HEK293 (cell line): ENCODE measurements around the gene CACYBP.

Experiments used
- KLF10 ChIP-seq: fragments of 450-650 bp; IDR thresholded peaks from 2 replicates; pipeline ENCODE4 v1.5.1; 2018; ENCODE audit warnings: missing biosample characterization, mild to moderate bottlenecking, missing genetic modification characterization
- KLF8 ChIP-seq: fragments of 450-650 bp; formaldehyde crosslinking; IDR thresholded peaks from 2 replicates; pipeline ENCODE4 v1.5.1; 2016; ENCODE audit warnings: missing biosample characterization, missing genetic modification characterization
- OVOL3 ChIP-seq: fragments of 450-650 bp; formaldehyde crosslinking; IDR thresholded peaks from 2 replicates; pipeline ENCODE4 v1.5.1; 2016; ENCODE audit warnings: missing biosample characterization, missing genetic modification characterization
- SP3 ChIP-seq: fragments of 450-650 bp; formaldehyde crosslinking; IDR thresholded peaks from 2 replicates; pipeline ENCODE4 v1.5.1; 2016; ENCODE audit warnings: missing biosample characterization, missing genetic modification characterization
- TCF7L2 ChIP-seq: IDR thresholded peaks from 2 replicates; pipeline ENCODE4 v1.6.1; 2011; ENCODE audit warnings: low read depth, mild to moderate bottlenecking, inconsistent platforms, low read length, moderate library complexity, borderline replicate concordance
- TRIM28 ChIP-seq: IDR thresholded peaks from 2 replicates; pipeline ENCODE4 v1.6.1; 2011; ENCODE audit warnings: low read length, control low read depth, borderline replicate concordance
- WT1 ChIP-seq: fragments of 450-650 bp; formaldehyde crosslinking; IDR thresholded peaks from 2 replicates; pipeline ENCODE4 v1.5.1; 2016; ENCODE audit warnings: missing biosample characterization, missing genetic modification characterization
- YY1 ChIP-seq: fragments of 450-650 bp; formaldehyde crosslinking; IDR thresholded peaks from 2 replicates; pipeline ENCODE4 v1.5.1; 2018; ENCODE audit warnings: missing biosample characterization, missing genetic modification characterization
- ZBTB48 ChIP-seq: fragments of 450-650 bp; formaldehyde crosslinking; IDR thresholded peaks from 2 replicates; pipeline ENCODE4 v1.5.1; 2016; ENCODE audit warnings: missing biosample characterization, missing genetic modification characterization
- ZFHX2 ChIP-seq: fragments of 450-650 bp; formaldehyde crosslinking; conservative IDR thresholded peaks from 2 replicates; pipeline ENCODE4 v1.5.1; 2016; ENCODE audit warnings: missing biosample characterization, missing genetic modification characterization
- ZIC2 ChIP-seq: fragments of 450-650 bp; formaldehyde crosslinking; IDR thresholded peaks from 2 replicates; pipeline ENCODE4 v1.5.1; 2016; ENCODE audit warnings: missing biosample characterization, missing genetic modification characterization
- ZNF211 ChIP-seq: fragments of 450-650 bp; formaldehyde crosslinking; IDR thresholded peaks from 2 replicates; pipeline ENCODE4 v1.5.1; 2016; ENCODE audit warnings: low read depth, missing biosample characterization, missing genetic modification characterization
- ZNF221 ChIP-seq: fragments of 450-650 bp; formaldehyde crosslinking; IDR thresholded peaks from 2 replicates; pipeline ENCODE4 v1.5.1; 2017; ENCODE audit warnings: missing biosample characterization, missing genetic modification characterization, borderline replicate concordance
- ZNF37A ChIP-seq: fragments of 450-650 bp; IDR thresholded peaks from 2 replicates; pipeline ENCODE4 v1.5.1; 2018; ENCODE audit warnings: missing biosample characterization, missing genetic modification characterization
- ZNF391 ChIP-seq: fragments of 450-650 bp; formaldehyde crosslinking; IDR thresholded peaks from 2 replicates; pipeline ENCODE4 v1.5.1; 2016; ENCODE audit warnings: low read depth, missing biosample characterization, missing genetic modification characterization, borderline replicate concordance
- ZNF394 ChIP-seq: fragments of 450-650 bp; formaldehyde crosslinking; IDR thresholded peaks from 2 replicates; pipeline ENCODE4 v1.5.1; 2016; ENCODE audit warnings: missing biosample characterization, missing genetic modification characterization, mild to moderate bottlenecking, moderate library complexity, borderline replicate concordance
- ZNF521 ChIP-seq: fragments of 450-650 bp; formaldehyde crosslinking; IDR thresholded peaks from 2 replicates; pipeline ENCODE4 v1.5.1; 2017; ENCODE audit warnings: missing biosample characterization, mild to moderate bottlenecking, missing genetic modification characterization
- ZNF621 ChIP-seq: fragments of 450-650 bp; formaldehyde crosslinking; IDR thresholded peaks from 2 replicates; pipeline ENCODE4 v1.5.1; 2017; ENCODE audit warnings: missing biosample characterization, missing genetic modification characterization
- ZNF776 ChIP-seq: fragments of 450-650 bp; formaldehyde crosslinking; IDR thresholded peaks from 2 replicates; pipeline ENCODE4 v1.5.0; 2017; ENCODE audit warnings: missing biosample characterization, missing genetic modification characterization, borderline replicate concordance
- ZNF830 ChIP-seq: fragments of 450-650 bp; IDR thresholded peaks from 2 replicates; pipeline ENCODE4 v1.5.0; 2018; ENCODE audit warnings: missing biosample characterization, missing genetic modification characterization, low read depth, mild to moderate bottlenecking, moderate library complexity
- ZXDB ChIP-seq: fragments of 450-650 bp; formaldehyde crosslinking; IDR thresholded peaks from 2 replicates; pipeline ENCODE4 v1.5.1; 2016; ENCODE audit warnings: missing biosample characterization, missing genetic modification characterization
- TF ChIP-seq, protein P1 (sequence below): fragments of 450-650 bp; formaldehyde crosslinking; IDR thresholded peaks from 2 replicates; pipeline ENCODE4 v1.5.1; 2016; ENCODE audit warnings: missing biosample characterization, missing genetic modification characterization, borderline replicate concordance
- TF ChIP-seq, protein P2 (sequence below): IDR thresholded peaks from 2 replicates; pipeline ENCODE4 v1.6.1; 2011; ENCODE audit warnings: mild to moderate bottlenecking, low read depth, low read length, borderline replicate concordance
- TF ChIP-seq, protein P3 (sequence below): fragments of 450-650 bp; IDR thresholded peaks from 2 replicates; pipeline ENCODE4 v1.5.1; 2018; ENCODE audit warnings: missing biosample characterization, missing genetic modification characterization
- TF ChIP-seq, protein P4 (sequence below): fragments of 450-650 bp; formaldehyde crosslinking; IDR thresholded peaks from 2 replicates; pipeline ENCODE4 v1.5.1; 2016; ENCODE audit warnings: missing biosample characterization, missing genetic modification characterization
- TF ChIP-seq, protein P5 (sequence below): fragments of 450-650 bp; formaldehyde crosslinking; IDR thresholded peaks from 2 replicates; pipeline ENCODE4 v1.5.1; 2016; ENCODE audit warnings: missing biosample characterization, missing genetic modification characterization
- TF ChIP-seq, protein P6 (sequence below): fragments of 450-650 bp; formaldehyde crosslinking; IDR thresholded peaks from 2 replicates; pipeline ENCODE4 v1.5.1; 2016; ENCODE audit warnings: missing biosample characterization, missing genetic modification characterization

Gene CACYBP

DNA sequence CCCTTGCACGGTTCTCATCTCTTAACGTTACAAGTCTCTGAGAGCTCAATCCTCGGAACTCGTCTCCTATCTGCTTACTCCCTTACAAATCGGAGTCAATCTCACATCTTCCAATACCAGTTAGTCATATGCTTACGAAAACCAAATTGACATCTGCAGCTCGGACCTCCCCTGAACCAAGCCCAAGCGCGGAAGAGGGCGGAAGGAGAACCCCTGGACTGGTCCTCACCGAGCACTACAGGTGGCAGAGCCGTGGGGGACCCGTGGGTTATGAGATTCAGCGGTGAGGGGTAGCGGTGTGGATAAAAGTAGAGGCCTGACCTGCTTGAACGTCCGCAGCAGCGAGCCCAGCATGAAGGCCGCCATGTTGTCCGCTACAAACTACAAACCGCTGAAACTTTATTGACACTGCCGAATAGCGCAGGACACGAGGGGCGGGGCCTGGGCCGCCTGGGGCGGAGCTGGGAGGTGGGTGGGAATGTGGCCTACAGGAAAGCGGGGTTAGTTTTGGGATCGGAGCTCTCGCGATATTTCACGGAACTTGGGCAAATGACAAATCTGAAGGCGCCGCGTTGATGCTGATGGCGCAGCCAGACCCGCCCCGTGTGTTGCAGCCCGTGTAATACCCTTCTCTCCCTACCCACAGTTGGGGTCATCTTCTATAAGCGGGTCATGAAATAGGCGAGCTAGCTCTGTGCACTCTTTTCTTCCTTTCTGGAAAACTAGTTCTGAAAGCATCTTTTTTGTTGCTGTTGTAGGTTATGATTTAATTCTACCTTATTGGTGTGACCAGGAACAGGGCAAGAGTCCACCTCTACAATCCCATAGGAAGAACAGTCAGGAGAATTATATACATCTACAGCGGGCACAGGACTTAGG is 23.5 kb downstream of the CACYBP start, which contains the start of gene MRPS14 (continued):
- peak; percentile 95 for TF ChIP-seq SP3 (tag by site-specific recombination)
- TF ChIP-seq ZBTB48 (tag by site-specific recombination) = 0 out of 2 replicates have a peak, but pooled peaks have one; percentile 21
- TF ChIP-seq ZFHX2 (tag by site-specific recombination) = peak; percentile 45
- TF ChIP-seq ZNF211 = no peak
- TF ChIP-seq ZNF776 (tag by site-specific recombination) = no peak
- peak; percentile 92 for TF ChIP-seq ZXDB (tag by site-specific recombination)
- TF ChIP-seq TRIM28 = peak; percentile 86; the same call in 1 of the 2 replicates
- TF ChIP-seq ZNF521 (tag by site-specific recombination) = no peak
- TF ChIP-seq, protein P1, sequence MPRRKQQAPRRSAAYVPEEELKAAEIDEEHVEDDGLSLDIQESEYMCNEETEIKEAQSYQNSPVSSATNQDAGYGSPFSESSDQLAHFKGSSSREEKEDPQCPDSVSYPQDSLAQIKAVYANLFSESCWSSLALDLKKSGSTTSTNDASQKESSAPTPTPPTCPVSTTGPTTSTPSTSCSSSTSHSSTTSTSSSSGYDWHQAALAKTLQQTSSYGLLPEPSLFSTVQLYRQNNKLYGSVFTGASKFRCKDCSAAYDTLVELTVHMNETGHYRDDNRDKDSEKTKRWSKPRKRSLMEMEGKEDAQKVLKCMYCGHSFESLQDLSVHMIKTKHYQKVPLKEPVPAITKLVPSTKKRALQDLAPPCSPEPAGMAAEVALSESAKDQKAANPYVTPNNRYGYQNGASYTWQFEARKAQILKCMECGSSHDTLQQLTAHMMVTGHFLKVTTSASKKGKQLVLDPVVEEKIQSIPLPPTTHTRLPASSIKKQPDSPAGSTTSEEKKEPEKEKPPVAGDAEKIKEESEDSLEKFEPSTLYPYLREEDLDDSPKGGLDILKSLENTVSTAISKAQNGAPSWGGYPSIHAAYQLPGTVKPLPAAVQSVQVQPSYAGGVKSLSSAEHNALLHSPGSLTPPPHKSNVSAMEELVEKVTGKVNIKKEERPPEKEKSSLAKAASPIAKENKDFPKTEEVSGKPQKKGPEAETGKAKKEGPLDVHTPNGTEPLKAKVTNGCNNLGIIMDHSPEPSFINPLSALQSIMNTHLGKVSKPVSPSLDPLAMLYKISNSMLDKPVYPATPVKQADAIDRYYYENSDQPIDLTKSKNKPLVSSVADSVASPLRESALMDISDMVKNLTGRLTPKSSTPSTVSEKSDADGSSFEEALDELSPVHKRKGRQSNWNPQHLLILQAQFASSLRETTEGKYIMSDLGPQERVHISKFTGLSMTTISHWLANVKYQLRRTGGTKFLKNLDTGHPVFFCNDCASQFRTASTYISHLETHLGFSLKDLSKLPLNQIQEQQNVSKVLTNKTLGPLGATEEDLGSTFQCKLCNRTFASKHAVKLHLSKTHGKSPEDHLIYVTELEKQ (tag by site-specific recombination) = peak; percentile 54; the same call in 1 of the 2 replicates
- TF ChIP-seq, protein P2, sequence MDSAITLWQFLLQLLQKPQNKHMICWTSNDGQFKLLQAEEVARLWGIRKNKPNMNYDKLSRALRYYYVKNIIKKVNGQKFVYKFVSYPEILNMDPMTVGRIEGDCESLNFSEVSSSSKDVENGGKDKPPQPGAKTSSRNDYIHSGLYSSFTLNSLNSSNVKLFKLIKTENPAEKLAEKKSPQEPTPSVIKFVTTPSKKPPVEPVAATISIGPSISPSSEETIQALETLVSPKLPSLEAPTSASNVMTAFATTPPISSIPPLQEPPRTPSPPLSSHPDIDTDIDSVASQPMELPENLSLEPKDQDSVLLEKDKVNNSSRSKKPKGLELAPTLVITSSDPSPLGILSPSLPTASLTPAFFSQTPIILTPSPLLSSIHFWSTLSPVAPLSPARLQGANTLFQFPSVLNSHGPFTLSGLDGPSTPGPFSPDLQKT = no peak
- no peak for TF ChIP-seq ZNF221
- 0 out of 2 replicates have a peak, but pooled peaks have one; percentile 8 for TF ChIP-seq WT1 (tag by site-specific recombination)
- peak; percentile 100 for TF ChIP-seq OVOL3
- peak; percentile 65; the same call in 1 of the 2 replicates for TF ChIP-seq ZNF394
- TF ChIP-seq, protein P3, sequence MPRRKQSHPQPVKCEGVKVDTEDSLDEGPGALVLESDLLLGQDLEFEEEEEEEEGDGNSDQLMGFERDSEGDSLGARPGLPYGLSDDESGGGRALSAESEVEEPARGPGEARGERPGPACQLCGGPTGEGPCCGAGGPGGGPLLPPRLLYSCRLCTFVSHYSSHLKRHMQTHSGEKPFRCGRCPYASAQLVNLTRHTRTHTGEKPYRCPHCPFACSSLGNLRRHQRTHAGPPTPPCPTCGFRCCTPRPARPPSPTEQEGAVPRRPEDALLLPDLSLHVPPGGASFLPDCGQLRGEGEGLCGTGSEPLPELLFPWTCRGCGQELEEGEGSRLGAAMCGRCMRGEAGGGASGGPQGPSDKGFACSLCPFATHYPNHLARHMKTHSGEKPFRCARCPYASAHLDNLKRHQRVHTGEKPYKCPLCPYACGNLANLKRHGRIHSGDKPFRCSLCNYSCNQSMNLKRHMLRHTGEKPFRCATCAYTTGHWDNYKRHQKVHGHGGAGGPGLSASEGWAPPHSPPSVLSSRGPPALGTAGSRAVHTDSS = no peak; the same call in 1 of the 2 replicates
- TF ChIP-seq, protein P4, sequence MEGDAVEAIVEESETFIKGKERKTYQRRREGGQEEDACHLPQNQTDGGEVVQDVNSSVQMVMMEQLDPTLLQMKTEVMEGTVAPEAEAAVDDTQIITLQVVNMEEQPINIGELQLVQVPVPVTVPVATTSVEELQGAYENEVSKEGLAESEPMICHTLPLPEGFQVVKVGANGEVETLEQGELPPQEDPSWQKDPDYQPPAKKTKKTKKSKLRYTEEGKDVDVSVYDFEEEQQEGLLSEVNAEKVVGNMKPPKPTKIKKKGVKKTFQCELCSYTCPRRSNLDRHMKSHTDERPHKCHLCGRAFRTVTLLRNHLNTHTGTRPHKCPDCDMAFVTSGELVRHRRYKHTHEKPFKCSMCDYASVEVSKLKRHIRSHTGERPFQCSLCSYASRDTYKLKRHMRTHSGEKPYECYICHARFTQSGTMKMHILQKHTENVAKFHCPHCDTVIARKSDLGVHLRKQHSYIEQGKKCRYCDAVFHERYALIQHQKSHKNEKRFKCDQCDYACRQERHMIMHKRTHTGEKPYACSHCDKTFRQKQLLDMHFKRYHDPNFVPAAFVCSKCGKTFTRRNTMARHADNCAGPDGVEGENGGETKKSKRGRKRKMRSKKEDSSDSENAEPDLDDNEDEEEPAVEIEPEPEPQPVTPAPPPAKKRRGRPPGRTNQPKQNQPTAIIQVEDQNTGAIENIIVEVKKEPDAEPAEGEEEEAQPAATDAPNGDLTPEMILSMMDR (tag by site-specific recombination) = no peak
- TF ChIP-seq ZNF830 (tag by site-specific recombination) = no peak
- TF ChIP-seq, protein P5, sequence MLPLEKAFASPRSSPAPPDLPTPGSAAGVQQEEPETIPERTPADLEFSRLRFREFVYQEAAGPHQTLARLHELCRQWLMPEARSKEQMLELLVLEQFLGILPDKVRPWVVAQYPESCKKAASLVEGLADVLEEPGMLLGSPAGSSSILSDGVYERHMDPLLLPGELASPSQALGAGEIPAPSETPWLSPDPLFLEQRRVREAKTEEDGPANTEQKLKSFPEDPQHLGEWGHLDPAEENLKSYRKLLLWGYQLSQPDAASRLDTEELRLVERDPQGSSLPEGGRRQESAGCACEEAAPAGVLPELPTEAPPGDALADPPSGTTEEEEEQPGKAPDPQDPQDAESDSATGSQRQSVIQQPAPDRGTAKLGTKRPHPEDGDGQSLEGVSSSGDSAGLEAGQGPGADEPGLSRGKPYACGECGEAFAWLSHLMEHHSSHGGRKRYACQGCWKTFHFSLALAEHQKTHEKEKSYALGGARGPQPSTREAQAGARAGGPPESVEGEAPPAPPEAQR (tag by site-specific recombination) = no peak
- TF ChIP-seq ZIC2 (tag by site-specific recombination) = peak; percentile 81
- peak; percentile 97 for TF ChIP-seq YY1 (tag by site-specific recombination)
- no peak for TF ChIP-seq ZNF37A (tag by site-specific recombination)
- TF ChIP-seq KLF10 (tag by site-specific recombination) = peak; percentile 74
- peak; percentile 31; the same call in 1 of the 2 replicates for TF ChIP-seq TCF7L2
- peak; percentile 95 for TF ChIP-seq KLF8 (tag by site-specific recombination)
- TF ChIP-seq ZNF391 (tag by site-specific recombination) = no peak; the same call in 1 of the 2 replicates
- TF ChIP-seq, protein P6, sequence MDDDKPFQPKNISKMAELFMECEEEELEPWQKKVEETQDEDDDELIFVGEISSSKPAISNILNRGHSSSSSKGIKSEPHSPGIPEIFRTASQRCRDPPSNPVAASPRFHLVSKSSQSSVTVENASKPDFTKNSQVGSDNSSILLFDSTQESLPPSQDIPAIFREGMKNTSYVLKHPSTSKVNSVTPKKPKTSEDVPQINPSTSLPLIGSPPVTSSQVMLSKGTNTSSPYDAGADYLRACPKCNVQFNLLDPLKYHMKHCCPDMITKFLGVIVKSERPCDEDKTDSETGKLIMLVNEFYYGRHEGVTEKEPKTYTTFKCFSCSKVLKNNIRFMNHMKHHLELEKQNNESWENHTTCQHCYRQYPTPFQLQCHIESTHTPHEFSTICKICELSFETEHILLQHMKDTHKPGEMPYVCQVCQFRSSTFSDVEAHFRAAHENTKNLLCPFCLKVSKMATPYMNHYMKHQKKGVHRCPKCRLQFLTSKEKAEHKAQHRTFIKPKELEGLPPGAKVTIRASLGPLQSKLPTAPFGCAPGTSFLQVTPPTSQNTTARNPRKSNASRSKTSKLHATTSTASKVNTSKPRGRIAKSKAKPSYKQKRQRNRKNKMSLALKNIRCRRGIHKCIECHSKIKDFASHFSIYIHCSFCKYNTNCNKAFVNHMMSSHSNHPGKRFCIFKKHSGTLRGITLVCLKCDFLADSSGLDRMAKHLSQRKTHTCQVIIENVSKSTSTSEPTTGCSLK = no peak
- TF ChIP-seq ZNF621 (tag by site-specific recombination) = no peak
